ENCODE measurements around the gene FSHR. TPM values are rescaled to one million over a fixed set of nuclear protein-coding genes. Genes with fewer than 3 reads are reported as not detected.

The FSHR gene
- total RNA-seq, 1 donor from 2014 or later = not detected

DNA sequence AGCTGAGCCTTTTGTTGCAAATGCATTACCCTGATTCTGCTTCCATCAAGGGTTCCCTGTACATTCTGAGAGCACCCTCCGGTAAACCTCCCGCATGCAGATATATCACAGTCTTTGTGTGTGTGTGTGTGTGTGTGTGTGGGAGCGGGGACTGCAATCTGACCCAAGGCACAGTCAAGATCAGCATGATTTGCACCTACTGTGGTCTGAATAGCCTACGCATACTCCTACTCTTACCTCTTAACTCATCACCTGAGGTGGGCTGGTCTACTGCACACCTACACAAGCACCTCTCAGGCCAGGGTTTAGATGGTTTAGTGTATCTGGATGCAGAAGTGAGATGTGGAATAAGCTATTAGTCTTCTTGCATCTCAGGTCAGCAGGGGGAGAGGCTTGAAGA, 174.6 kb downstream of the FSHR start:
- H3K4me3 Mint-ChIP-seq (ENCODE audit: unreplicated experiment) = no peak overlapping the region
- no peaks in the 10 kb centered on the region for H3K9me3 Mint-ChIP-seq (ENCODE audit: unreplicated experiment)
- TF ChIP-seq CTCF (IDR thresholded peaks at IDR 0.05) = no peak
- no peaks in the 10 kb centered on the region for H3K36me3 Mint-ChIP-seq (ENCODE audit: unreplicated experiment)
- H3K27ac Mint-ChIP-seq (ENCODE audit: unreplicated experiment) = no peak overlapping the region
- DNase-seq (ENCODE audit: extremely low spot score, unreplicated experiment) = no peak
- no peaks in the 10 kb centered on the region for H3K4me1 Mint-ChIP-seq (ENCODE audit: unreplicated experiment)
- peaks cover 9% of the 10 kb centered on the region for H3K27me3 Mint-ChIP-seq (ENCODE audit: unreplicated experiment)

DNA sequence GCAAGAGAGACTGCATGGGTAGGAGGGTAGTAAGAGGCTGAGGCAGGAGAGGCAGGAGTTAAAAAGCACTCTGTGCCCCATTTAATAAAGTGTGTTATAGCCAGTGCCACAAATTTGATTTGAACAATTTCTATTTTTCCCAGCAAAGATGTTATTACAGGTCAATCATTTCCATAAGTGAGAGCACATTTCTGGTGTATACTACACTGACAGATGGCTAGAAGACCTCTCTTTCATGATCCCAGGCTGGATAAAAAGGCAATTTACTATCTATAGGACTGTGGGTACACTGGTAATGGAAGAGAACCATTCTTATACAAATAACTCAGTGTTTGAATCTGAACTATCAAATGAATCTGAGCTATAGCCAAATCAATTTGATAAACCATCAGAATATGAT, 176.2 kb downstream of the FSHR start:
- no peak for TF ChIP-seq CTCF (IDR thresholded peaks at IDR 0.05)
- H3K4me1 Mint-ChIP-seq (ENCODE audit: unreplicated experiment) = no peaks in the 10 kb centered on the region
- DNase-seq (ENCODE audit: extremely low spot score, unreplicated experiment) = no peak
- no peak overlapping the region for H3K27ac Mint-ChIP-seq (ENCODE audit: unreplicated experiment)
- H3K9me3 Mint-ChIP-seq (ENCODE audit: unreplicated experiment) = no peaks in the 10 kb centered on the region
- peaks cover 9% of the 10 kb centered on the region for H3K27me3 Mint-ChIP-seq (ENCODE audit: unreplicated experiment)
- H3K4me3 Mint-ChIP-seq (ENCODE audit: unreplicated experiment) = no peak overlapping the region
- no peaks in the 10 kb centered on the region for H3K36me3 Mint-ChIP-seq (ENCODE audit: unreplicated experiment)

- Mint-ChIP-seq H3K4me3 (ENCODE audit: unreplicated experiment) (no peak overlapping the region), H3K9me3 (ENCODE audit: unreplicated experiment) (no peaks in the 10 kb centered on the region), H3K36me3 (ENCODE audit: unreplicated experiment) (no peaks in the 10 kb centered on the region), H3K4me1 (ENCODE audit: unreplicated experiment) (no peaks in the 10 kb centered on the region), H3K27me3 (ENCODE audit: unreplicated experiment) (peaks cover 6% of the 10 kb centered on the region), H3K27ac (ENCODE audit: unreplicated experiment) (no peak overlapping the region)
- no peak for DNase-seq (ENCODE audit: extremely low spot score, unreplicated experiment)
- TF ChIP-seq CTCF (IDR thresholded peaks at IDR 0.05) = no peak
Measured at GRCh38 chr2:48971801-48972200, 182.5 kb downstream of the FSHR start.

DNA sequence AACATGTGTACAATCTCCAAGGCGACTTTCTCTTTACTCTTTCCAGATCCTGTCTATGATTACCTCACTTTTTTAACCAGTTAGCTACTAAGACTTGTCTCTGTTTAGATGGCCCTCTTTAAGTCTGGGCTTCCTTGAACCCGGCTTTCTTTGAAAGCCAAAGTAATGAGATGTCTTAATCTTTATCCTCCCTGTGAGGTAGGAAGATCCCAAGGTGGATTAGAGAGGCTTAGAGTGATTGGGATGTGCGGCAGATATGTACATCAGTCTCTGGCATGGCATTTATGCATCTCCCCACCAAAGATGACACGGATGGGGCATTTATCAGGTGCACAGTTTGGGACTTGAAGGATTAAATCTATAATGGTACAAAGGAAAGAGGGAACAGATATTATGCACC, 186.3 kb downstream of the FSHR start:
- TF ChIP-seq CTCF (IDR thresholded peaks at IDR 0.05) = no peak
- Mint-ChIP-seq H3K27ac (ENCODE audit: unreplicated experiment) (no peak overlapping the region), H3K27me3 (ENCODE audit: unreplicated experiment) (no peaks in the 10 kb centered on the region), H3K9me3 (ENCODE audit: unreplicated experiment) (no peaks in the 10 kb centered on the region), H3K4me3 (ENCODE audit: unreplicated experiment) (no peak overlapping the region), H3K36me3 (ENCODE audit: unreplicated experiment) (no peaks in the 10 kb centered on the region), H3K4me1 (ENCODE audit: unreplicated experiment) (no peaks in the 10 kb centered on the region)
- DNase-seq (ENCODE audit: extremely low spot score, unreplicated experiment) = no peak

DNA sequence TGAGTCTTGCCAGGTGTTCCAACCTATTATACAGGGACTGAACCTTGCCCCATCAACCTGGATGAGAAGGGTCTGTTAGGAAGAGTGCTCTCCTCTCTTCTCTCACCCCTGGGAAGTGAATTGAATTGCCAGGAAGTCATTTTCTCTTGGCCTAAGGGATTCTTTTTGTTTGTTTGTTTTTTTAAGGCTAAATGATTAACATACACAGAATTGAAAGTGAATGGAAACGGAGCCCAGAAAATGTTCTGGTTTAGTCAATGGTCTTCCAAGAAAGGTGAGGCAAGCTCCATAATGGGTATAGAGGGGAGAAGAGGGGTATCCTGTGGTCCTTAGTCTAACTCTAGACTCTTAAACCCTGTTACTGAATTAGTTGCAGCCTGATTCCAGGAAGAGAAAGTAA, 189.1 kb downstream of the FSHR start:
- no peak for TF ChIP-seq CTCF (IDR thresholded peaks at IDR 0.05)
- H3K36me3 Mint-ChIP-seq (ENCODE audit: unreplicated experiment) = no peaks in the 10 kb centered on the region
- no peak overlapping the region for H3K27ac Mint-ChIP-seq (ENCODE audit: unreplicated experiment)
- H3K4me3 Mint-ChIP-seq (ENCODE audit: unreplicated experiment) = no peak overlapping the region
- H3K27me3 Mint-ChIP-seq (ENCODE audit: unreplicated experiment) = no peaks in the 10 kb centered on the region
- H3K4me1 Mint-ChIP-seq (ENCODE audit: unreplicated experiment) = no peaks in the 10 kb centered on the region
- H3K9me3 Mint-ChIP-seq (ENCODE audit: unreplicated experiment) = no peaks in the 10 kb centered on the region
- no peak for DNase-seq (ENCODE audit: extremely low spot score, unreplicated experiment)

All from osteocyte (in vitro differentiated cells).